ENCODE results near the gene RNF113B.

DNA sequence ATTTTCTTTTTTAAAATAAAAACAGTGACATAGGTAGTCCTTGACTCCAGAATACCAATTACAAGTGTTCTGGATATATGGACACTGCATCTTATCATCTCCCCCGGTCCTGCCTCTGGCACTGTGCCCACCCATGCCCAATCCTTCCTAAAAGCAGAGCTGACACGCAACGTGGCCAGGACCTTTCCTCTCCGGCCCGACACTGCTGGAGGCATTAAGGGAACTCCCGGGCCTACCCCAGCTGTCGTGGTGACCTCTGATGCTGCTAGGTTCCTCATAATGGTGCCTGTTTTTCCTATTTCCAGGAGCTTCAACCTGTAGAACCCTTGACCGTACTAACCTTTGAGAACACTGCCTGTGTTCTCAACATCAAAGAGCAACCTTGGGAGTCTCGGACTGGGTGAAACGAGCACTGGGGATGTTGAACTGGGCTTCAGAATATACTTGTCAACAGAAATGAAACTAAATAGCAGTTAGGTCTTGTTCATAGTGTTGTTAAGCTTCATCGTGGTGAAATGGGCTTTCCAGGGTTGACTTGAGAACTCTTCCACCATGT, 13.9 kb upstream of the RNF113B start:
- TF ChIP-seq CTCF (IDR thresholded peaks at IDR 0.05) (no peak), ZFX (IDR thresholded peaks at IDR 0.05; ENCODE audit: borderline replicate concordance) (no peak)
